Activated gamma-delta T cell (primary cell): ENCODE results near the gene DDX20.

Source experiments
- DNase-seq: peaks from one replicate; lab custom pipeline; 2025; lab: John Stamatoyannopoulos, UW
- total RNA-seq, 2 donors: gene quantifications; one replicate each; lab custom pipeline; 2026; lab: John Stamatoyannopoulos, UW

The DDX20 gene
- 76.4 to 85.9 reads per million in 2 donors for total RNA-seq

- peak; percentile 95 for DNase-seq
Measured at GRCh38 chr1:111755331-111756123, at the start of gene DDX20. Gene DDX20 (plus strand): TSS chr1:111755901. CDS start chr1:111755925, 24 bp downstream.

- DNase-seq: no peak
Measured at GRCh38 chr1:111706921-111707320, 48.8 kb upstream of the DDX20 start.

- DNase-seq: no peak
Measured at GRCh38 chr1:111707906-111708305, 47.8 kb upstream of the DDX20 start.

GRCh38 chr1:111709986-111710385 lies 45.7 kb upstream of the DDX20 start:
- no peak for DNase-seq

- DNase-seq: no peak
Measured at GRCh38 chr1:111716333-111716732, 39.4 kb upstream of the DDX20 start.

GRCh38 chr1:111717450-111717849 lies 38.3 kb upstream of the DDX20 start:
- no peak for DNase-seq

GRCh38 chr1:111719135-111719534 lies 36.6 kb upstream of the DDX20 start:
- no peak for DNase-seq

GRCh38 chr1:111719674-111720132 lies 36.0 kb upstream of the DDX20 start:
- no peak for DNase-seq

- DNase-seq: no peak
Measured at GRCh38 chr1:111720274-111720976, 35.3 kb upstream of the DDX20 start.

GRCh38 chr1:111720977-111721786 lies 34.5 kb upstream of the DDX20 start:
- no peak for DNase-seq

- no peak for DNase-seq
Measured at GRCh38 chr1:111723091-111723806, 32.5 kb upstream of the DDX20 start.

GRCh38 chr1:111723871-111724270 lies 31.8 kb upstream of the DDX20 start:
- no peak for DNase-seq

GRCh38 chr1:111725192-111725591 lies 30.5 kb upstream of the DDX20 start:
- no peak for DNase-seq

- DNase-seq: no peak
Measured at GRCh38 chr1:111727056-111727455, 28.6 kb upstream of the DDX20 start.

- no peak for DNase-seq
Measured at GRCh38 chr1:111729271-111729921, 26.3 kb upstream of the DDX20 start.

- no peak for DNase-seq
Measured at GRCh38 chr1:111729946-111730681, 25.6 kb upstream of the DDX20 start.

GRCh38 chr1:111730706-111731105 lies 25.0 kb upstream of the DDX20 start:
- no peak for DNase-seq

GRCh38 chr1:111731956-111732355 lies 23.7 kb upstream of the DDX20 start:
- no peak for DNase-seq

GRCh38 chr1:111732718-111733117 lies 23.0 kb upstream of the DDX20 start:
- DNase-seq: no peak
